Measurements from ENCODE around the gene VPS13A.

DNA sequence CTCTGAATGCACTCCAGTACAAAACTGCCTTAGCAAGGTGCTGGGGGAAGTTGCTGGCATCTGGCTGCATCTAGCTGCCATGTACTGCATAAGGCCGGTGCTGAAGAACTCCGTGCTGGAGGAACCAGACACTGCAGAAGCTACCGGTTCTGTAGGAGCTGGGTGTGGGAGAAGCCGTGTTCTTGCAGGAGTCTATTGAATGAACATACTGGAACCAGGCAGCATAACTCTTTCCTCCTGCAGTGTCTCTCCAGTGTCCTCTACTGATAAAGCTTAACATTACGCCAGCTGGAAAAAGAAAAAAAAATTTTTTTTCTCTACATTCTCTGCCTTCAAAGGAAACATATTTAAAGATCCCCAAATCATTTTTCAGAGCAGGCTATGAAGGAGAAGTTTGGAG lies 38.5 kb downstream of the VPS13A start:
- TF ChIP-seq, protein P1, sequence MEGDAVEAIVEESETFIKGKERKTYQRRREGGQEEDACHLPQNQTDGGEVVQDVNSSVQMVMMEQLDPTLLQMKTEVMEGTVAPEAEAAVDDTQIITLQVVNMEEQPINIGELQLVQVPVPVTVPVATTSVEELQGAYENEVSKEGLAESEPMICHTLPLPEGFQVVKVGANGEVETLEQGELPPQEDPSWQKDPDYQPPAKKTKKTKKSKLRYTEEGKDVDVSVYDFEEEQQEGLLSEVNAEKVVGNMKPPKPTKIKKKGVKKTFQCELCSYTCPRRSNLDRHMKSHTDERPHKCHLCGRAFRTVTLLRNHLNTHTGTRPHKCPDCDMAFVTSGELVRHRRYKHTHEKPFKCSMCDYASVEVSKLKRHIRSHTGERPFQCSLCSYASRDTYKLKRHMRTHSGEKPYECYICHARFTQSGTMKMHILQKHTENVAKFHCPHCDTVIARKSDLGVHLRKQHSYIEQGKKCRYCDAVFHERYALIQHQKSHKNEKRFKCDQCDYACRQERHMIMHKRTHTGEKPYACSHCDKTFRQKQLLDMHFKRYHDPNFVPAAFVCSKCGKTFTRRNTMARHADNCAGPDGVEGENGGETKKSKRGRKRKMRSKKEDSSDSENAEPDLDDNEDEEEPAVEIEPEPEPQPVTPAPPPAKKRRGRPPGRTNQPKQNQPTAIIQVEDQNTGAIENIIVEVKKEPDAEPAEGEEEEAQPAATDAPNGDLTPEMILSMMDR (IDR thresholded peaks at IDR 0.05) = no peak
- no peak for TF ChIP-seq POLR2A (IDR thresholded peaks at IDR 0.05)
